ENCODE data around the gene APBB2. TPM values are rescaled to one million over a fixed set of nuclear protein-coding genes. Genes with fewer than 3 reads are reported as not detected.

Gene APBB2
- total and polyA plus RNA-seq, 10 of the 15 experiments (the other 5 are each of a cell fraction or from before 2014, with no cell fraction given), result 2.7 to 24.6 (median 19.0) TPM

DNA sequence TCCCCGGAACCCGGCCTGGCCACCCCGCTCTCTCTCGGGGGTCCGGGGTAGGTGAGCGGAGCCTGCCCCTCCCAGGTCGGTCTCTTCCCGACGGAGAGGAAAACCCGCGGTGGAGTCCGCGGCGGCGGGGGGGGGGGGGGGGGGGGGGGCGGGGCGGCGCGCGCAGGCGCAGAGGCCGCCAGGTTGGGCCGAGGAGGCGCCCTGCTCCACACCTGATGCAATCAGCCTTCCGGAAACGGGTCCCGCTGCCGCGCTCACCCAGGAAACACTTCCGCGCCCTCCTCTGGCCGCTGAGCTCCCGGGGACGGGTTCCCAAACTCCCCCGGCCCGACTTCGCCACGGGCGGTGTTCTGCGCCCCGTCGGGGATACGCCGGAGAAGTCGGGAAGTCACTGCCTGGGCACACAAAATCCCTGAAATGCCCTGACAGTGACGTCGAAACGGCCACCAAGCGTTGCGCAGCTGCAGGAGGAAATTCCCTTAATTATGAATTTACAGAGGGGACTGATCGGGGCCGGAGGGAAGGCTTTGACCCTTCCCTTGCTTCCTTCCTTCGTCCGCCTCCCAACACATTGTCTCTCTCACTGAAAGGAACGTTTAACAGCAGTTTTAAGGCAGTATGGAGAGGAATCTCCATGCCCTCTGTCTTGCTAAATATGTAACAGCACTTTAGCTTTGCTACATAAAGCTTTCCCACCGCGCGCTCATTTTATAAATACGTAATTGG is 2.1 kb upstream of the APBB2 start (continued):
- TF ChIP-seq HDAC6 (IDR thresholded peaks at IDR 0.05; ENCODE audit: unreplicated experiment), result no peak
- TF ChIP-seq ZNF622 (IDR thresholded peaks at IDR 0.05), result no peak
- no peak for TF ChIP-seq MXI1 (IDR thresholded peaks at IDR 0.05; ENCODE audit: low read depth, low read length)
- TF ChIP-seq, protein P1, sequence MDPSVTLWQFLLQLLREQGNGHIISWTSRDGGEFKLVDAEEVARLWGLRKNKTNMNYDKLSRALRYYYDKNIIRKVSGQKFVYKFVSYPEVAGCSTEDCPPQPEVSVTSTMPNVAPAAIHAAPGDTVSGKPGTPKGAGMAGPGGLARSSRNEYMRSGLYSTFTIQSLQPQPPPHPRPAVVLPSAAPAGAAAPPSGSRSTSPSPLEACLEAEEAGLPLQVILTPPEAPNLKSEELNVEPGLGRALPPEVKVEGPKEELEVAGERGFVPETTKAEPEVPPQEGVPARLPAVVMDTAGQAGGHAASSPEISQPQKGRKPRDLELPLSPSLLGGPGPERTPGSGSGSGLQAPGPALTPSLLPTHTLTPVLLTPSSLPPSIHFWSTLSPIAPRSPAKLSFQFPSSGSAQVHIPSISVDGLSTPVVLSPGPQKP (IDR thresholded peaks at IDR 0.05; ENCODE audit: low read depth, low read length), result peak; percentile 36; the same call in 1 of the 2 replicates
- TF ChIP-seq NRF1 (conservative IDR thresholded peaks at IDR 0.05; ENCODE audit: low read depth, low read length), result peak; percentile 53
- TF ChIP-seq SMC3 (IDR thresholded peaks at IDR 0.05; ENCODE audit: borderline replicate concordance, low read length), result no peak; the same call in 1 of the 2 replicates
- TF ChIP-seq HDAC2 (IDR thresholded peaks at IDR 0.05), result no peak
- TF ChIP-seq, protein P2, sequence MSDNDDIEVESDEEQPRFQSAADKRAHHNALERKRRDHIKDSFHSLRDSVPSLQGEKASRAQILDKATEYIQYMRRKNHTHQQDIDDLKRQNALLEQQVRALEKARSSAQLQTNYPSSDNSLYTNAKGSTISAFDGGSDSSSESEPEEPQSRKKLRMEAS (IDR thresholded peaks at IDR 0.05; ENCODE audit: low read depth, low read length), result no peak
- TF ChIP-seq RAD21 (IDR thresholded peaks at IDR 0.05; ENCODE audit: insufficient read depth, low read depth, low read length), result 0 out of 2 replicates have a peak, but pooled peaks have one; percentile 7
- no peak; the same call in 1 of the 2 replicates for TF ChIP-seq SMAD5 (IDR thresholded peaks at IDR 0.05; ENCODE audit: low read depth)
- TF ChIP-seq MEF2A (IDR thresholded peaks at IDR 0.05; ENCODE audit: insufficient read depth, low read depth, low read length), result no peak
- TF ChIP-seq, protein P3, sequence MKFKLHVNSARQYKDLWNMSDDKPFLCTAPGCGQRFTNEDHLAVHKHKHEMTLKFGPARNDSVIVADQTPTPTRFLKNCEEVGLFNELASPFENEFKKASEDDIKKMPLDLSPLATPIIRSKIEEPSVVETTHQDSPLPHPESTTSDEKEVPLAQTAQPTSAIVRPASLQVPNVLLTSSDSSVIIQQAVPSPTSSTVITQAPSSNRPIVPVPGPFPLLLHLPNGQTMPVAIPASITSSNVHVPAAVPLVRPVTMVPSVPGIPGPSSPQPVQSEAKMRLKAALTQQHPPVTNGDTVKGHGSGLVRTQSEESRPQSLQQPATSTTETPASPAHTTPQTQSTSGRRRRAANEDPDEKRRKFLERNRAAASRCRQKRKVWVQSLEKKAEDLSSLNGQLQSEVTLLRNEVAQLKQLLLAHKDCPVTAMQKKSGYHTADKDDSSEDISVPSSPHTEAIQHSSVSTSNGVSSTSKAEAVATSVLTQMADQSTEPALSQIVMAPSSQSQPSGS (IDR thresholded peaks at IDR 0.05; ENCODE audit: low read length), result no peak
- no peak for TF ChIP-seq SIX5 (IDR thresholded peaks at IDR 0.05; ENCODE audit: low read depth, low read length, severe bottlenecking)
- no peak for TF ChIP-seq SREBF2 (IDR thresholded peaks at IDR 0.05; ENCODE audit: low read length)
- no peak for TF ChIP-seq STAT1 (conservative IDR thresholded peaks at IDR 0.05)
- peak; percentile 85 for TF ChIP-seq EED (IDR thresholded peaks at IDR 0.05; ENCODE audit: low read depth)
- TF ChIP-seq, protein P4, sequence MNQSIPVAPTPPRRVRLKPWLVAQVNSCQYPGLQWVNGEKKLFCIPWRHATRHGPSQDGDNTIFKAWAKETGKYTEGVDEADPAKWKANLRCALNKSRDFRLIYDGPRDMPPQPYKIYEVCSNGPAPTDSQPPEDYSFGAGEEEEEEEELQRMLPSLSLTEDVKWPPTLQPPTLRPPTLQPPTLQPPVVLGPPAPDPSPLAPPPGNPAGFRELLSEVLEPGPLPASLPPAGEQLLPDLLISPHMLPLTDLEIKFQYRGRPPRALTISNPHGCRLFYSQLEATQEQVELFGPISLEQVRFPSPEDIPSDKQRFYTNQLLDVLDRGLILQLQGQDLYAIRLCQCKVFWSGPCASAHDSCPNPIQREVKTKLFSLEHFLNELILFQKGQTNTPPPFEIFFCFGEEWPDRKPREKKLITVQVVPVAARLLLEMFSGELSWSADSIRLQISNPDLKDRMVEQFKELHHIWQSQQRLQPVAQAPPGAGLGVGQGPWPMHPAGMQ (IDR thresholded peaks at IDR 0.05; ENCODE audit: borderline replicate concordance), result no peak
- TF ChIP-seq, protein P5, sequence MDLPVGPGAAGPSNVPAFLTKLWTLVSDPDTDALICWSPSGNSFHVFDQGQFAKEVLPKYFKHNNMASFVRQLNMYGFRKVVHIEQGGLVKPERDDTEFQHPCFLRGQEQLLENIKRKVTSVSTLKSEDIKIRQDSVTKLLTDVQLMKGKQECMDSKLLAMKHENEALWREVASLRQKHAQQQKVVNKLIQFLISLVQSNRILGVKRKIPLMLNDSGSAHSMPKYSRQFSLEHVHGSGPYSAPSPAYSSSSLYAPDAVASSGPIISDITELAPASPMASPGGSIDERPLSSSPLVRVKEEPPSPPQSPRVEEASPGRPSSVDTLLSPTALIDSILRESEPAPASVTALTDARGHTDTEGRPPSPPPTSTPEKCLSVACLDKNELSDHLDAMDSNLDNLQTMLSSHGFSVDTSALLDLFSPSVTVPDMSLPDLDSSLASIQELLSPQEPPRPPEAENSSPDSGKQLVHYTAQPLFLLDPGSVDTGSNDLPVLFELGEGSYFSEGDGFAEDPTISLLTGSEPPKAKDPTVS (IDR thresholded peaks at IDR 0.05; ENCODE audit: low read depth, low read length), result no peak
- peak; percentile 96 for TF ChIP-seq POLR2A (IDR thresholded peaks at IDR 0.05; ENCODE audit: low read depth, low read length)
- peak; percentile 26; the same call in 1 of the 2 replicates for TF ChIP-seq TCF12 (IDR thresholded peaks at IDR 0.05; ENCODE audit: low read depth, low read length)
- TF ChIP-seq RELA (IDR thresholded peaks at IDR 0.05; ENCODE audit: borderline replicate concordance, partially characterized antibody), result peak; percentile 83
- TF ChIP-seq EGR1 (IDR thresholded peaks at IDR 0.05; ENCODE audit: borderline replicate concordance in 1 of 2, low read depth in 2 of 2, low read length in 2 of 2), result 0 out of 3 replicates have a peak, but pooled peaks of 1 of the 2 experiments have one; percentile 3
- no peak for TF ChIP-seq SMAD1 (IDR thresholded peaks at IDR 0.05; ENCODE audit: low read depth, partially characterized antibody)
